Heart left ventricle (tissue), 13 donors: ENCODE measurements around the gene ASCC1.

Experiments
- POLR2A ChIP-seq, 2 donors: fragments of 450-650 bp; IDR thresholded peaks; one replicate each; pipeline ENCODE4 v1.6.1; 2017; ENCODE audit warnings: antibody characterized with exemption in 2 of 2, mild to moderate bottlenecking in 2 of 2, moderate library complexity in 2 of 2
- TF ChIP-seq, protein P1 (sequence below), 12 donors: fragments of 200-600 bp; sonication (generic) in 4 of 12; IDR thresholded peaks; one replicate each; pipeline versions ENCODE4 v1.5.0 to v1.8.0; 2018 to 2022; ENCODE audit warnings: antibody characterized with exemption in 12 of 12, mild to moderate bottlenecking in 5 of 12
- donor health status: ischemic (EF 13 %, LVEDD 7.1; RV severe dilation, severe dysfunction).
- donor health status: DM: no; HTN: yes; CAD: no.
- donor health status: DM: no; HTN: no; CAD: no.
- donor health status: ischemic (EF 25% LVEDD 6.9; RV normal size, moderate dysfunction).
- donor health status: ischemic (EF 25% LVEDD 5.7; RV mildly dilated, moderate dysfunction).
- donor health status: ischemic (EF 35%, LVEDD 5.7; RV mildly dilated, moderate dysfunction).
- donor health status: nonischemic (EF 11% LVEDD 7.7; RV severe dilation, severe dysfunction).
- donor health status: DM: yes; HTN: yes; CAD: no.
- donor health status: PGD.
- donor health status: ischemic (EF 29% LVEDD 5.4; RV normal size, mild dysfunction).
- donor health status: nonischemic (EF 23%, LVEDD 6.1; RV moderate dilation, normal function).

DNA sequence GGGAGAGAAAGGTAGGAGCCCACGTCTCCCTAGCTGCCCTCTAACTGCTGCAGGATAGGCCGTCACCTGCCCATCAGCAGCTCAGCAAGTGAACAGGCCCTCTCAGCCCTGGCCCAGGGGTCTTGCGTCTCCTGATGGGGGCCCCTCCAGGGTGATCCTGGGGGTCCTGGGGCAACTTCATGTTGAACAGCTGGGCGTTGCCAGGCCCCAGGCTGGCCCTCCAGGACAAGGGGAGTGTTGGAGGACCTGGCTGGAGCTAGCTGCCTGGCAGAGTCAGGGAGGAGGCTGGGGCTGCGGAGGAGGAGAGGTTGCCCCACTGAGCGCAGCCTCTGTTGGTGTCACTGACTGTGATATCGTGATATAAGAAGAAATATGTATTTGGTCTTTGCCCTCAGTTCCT, 162.4 kb downstream of the ASCC1 start:
- TF ChIP-seq POLR2A (IDR thresholded peaks at IDR 0.05): no peak
- TF ChIP-seq, protein P1, sequence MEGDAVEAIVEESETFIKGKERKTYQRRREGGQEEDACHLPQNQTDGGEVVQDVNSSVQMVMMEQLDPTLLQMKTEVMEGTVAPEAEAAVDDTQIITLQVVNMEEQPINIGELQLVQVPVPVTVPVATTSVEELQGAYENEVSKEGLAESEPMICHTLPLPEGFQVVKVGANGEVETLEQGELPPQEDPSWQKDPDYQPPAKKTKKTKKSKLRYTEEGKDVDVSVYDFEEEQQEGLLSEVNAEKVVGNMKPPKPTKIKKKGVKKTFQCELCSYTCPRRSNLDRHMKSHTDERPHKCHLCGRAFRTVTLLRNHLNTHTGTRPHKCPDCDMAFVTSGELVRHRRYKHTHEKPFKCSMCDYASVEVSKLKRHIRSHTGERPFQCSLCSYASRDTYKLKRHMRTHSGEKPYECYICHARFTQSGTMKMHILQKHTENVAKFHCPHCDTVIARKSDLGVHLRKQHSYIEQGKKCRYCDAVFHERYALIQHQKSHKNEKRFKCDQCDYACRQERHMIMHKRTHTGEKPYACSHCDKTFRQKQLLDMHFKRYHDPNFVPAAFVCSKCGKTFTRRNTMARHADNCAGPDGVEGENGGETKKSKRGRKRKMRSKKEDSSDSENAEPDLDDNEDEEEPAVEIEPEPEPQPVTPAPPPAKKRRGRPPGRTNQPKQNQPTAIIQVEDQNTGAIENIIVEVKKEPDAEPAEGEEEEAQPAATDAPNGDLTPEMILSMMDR (IDR thresholded peaks at IDR 0.05): no peak
